NB4 (cell line): ENCODE data around the gene JOSD1.

Experiments
- CTCF ChIP-seq: IDR thresholded peaks from one replicate; pipeline ENCODE4 v1.5.1; 2012; ENCODE audit warnings: low read depth, low read length
- POLR2A ChIP-seq: IDR thresholded peaks from 2 replicates; pipeline ENCODE4 v1.6.1; 2011; ENCODE audit warnings: mild to moderate bottlenecking; ENCODE audit not compliant: insufficient read length; ENCODE audit errors: extremely low read depth

GRCh38 chr22:38742176-38742942, 41.6 kb upstream of the JOSD1 start:
- TF ChIP-seq CTCF (no peak), POLR2A (no peak)
